HG02970 (cell line): ENCODE measurements around the gene PIGBOS1.

ENCODE experiments used
- ATAC-seq: cut with Tn5 transposase; IDR thresholded peaks from one replicate; pipeline ENCODE4 v1.9.1; 2021; ENCODE audit warnings: mild to moderate bottlenecking, moderate library complexity, moderate number of reproducible peaks; ENCODE audit not compliant: unreplicated experiment, low FRiP score

The PIGBOS1 gene, protein sequence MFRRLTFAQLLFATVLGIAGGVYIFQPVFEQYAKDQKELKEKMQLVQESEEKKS

DNA sequence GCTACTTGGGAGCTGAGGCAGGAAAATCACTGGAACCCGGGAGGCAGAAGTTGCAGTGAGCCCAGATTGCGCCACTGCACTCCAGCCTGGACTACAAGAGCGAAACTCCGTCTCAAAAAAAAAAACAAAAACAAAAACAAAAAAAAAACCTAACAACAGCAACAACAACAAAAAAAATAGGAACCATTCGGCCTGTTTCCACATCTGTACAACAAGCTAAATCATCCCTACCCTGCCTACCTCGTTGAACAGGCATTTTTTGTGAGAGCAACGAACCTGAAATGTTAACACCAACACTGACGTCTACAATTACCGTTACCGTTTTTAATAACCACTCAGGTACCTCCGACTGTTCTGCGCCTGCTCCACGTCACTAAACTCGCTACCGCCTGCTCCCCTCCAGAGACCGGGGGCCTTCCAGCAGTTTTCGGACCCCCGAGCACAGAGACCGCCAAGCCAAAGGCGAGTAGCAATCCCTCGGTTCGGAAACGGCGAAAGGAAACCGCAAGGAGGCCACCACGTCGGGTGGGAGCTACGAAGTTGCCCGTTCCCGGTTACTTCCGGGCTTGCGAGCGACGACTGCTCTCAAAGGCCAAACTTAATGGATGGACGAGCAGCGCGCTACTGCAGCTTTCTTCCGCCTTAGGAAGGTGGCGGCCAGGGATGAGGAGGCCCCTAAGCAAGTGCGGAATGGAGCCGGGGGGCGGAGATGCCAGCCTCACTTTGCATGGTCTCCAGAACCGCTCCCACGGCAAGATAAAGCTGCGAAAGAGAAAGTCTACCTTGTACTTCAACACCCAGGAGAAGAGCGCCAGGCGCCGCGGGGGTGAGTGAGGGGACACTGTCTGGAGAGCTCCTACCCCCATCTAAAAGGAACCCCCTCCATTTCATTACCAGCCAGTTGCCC, at the start of gene PIGBOS1, which contains the start of gene PIGB:
PIGBOS1 (minus strand) TSS at position 536 of the 907 bp plus-strand sequence. CDS start 1,331 bp downstream, outside the sequence.
PIGB (plus strand) TSS at position 635 of the 907 bp plus-strand sequence; CDS start at position 664, 29 bp downstream.
- peak; percentile 93 for ATAC-seq

GRCh38 chr15:55366981-55367380, 48.1 kb upstream of the PIGBOS1 start:
- no peak for ATAC-seq

GRCh38 chr15:55362641-55363040, 43.7 kb upstream of the PIGBOS1 start:
- no peak for ATAC-seq

DNA sequence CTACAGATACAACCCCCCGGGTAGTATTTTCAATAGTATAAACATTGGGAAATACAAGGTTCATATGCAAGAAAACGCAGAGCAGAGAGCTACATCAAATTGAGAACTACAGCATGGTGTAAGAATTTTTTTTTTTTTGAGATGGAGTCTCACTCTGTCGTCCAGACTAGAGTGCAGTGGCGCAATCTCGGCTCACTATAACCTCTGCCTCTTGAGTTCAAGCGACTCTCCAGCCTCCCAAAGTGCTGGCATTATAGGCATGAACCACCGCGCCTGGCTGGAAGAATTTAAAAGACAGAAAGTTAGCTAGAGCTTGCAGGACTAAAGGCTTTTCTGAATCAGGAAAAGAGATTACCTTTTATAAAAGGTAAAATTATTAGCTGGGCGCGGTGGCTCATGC, 42.1 kb upstream of the PIGBOS1 start:
- no peak for ATAC-seq

GRCh38 chr15:55360256-55360655, 41.3 kb upstream of the PIGBOS1 start:
- ATAC-seq: no peak

- ATAC-seq: no peak
These were observed 39.5 kb upstream of the PIGBOS1 start for GRCh38 chr15:55358471-55358870.

DNA sequence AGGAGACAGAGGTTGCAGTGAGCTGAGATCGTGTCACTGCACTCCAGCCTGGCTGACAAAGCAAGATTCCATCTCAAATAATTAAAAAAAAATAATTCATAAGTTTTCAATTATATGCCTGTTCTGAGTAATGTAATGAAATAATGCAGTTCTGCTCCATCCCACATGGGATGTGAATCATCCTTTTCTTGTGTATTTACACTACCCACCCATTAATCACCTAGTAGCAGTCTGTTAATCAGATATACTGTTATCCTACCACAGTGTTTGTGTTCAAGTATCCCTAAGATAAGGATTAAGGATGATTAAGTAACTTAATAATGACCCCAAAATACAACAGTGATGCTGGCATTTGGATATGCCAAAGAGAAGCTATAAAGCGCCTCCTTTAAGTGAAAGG, 38.9 kb upstream of the PIGBOS1 start:
- ATAC-seq: no peak

- ATAC-seq: no peak
These were observed 38.2 kb upstream of the PIGBOS1 start for GRCh38 chr15:55356985-55357585.

DNA sequence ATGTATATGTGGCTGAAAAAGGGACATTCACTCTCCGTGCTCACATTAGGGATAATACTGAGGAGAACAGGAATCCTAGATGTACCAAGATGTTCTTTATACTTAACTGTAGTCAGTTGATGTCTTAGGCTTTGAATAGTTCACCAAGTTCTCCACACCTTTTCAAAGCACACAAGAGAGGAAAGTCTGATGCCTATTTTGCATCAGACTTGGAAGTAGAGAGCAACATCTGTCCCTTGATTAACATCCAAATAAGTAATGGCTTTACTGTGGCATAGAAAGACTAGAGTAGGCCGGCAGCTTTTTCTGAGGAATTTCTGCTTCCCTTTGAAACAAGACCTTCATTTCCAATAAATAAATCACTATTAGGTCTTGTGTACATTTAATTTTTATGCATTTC, 34.1 kb upstream of the PIGBOS1 start:
- no peak for ATAC-seq

DNA sequence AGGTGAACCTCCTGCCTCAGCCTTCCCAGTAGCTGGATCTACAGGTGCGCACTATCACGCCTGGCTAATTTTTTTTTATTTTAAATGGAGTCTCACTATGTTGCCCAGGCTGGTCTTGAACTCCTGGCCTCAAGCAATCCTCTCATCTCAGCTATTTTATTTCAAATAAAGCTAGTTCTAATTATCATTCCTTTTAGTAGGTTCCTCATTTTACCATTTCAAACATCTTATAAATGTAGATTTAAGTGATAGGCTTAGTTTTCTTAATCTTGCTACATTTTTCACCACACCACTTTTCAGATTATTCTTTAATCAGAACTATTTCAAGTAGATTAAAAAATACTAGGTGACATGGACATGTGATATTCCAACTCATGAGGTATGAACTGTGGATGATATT, 30.4 kb upstream of the PIGBOS1 start:
- ATAC-seq: no peak

- no peak for ATAC-seq
These were observed 29.4 kb upstream of the PIGBOS1 start for GRCh38 chr15:55348281-55348778.

DNA sequence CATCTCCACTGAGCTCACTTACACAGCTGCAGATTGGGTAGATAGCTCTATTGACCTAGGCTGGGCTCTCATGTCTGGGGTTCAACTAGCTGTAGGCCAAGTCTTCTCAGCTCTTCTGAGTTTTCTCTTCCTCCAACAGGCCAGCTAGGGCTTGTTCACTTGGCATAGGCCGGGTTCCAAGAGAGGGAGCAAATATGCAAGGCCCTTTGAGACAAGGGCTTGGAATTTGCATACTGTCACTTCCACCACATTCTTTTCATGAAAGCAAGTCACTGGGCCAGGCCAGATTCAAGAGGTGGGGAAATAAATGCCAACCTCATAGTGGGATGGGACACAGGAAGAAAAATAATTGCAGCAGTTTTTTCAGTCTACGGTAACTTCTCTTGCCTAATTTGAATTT, 25.3 kb upstream of the PIGBOS1 start:
- no peak for ATAC-seq

DNA sequence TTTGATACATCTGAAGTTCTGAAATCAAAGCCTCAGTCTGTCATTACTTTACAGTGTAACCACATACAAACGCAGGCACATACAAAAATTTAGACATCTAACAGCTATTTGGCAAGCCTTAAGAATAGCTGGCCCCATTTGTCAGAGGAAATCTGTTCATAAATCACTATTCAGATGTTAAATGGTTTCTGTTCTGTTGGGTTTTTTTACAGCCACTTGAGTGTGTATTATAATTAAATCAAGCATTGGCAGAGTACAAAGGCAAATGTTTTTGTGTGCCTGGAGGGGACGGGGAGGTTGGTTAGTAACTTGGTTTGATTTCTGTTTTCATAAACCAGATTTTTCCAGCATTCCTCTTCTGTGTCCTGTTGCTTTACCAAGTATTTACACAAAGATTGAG, 24.2 kb upstream of the PIGBOS1 start:
- ATAC-seq: no peak

- ATAC-seq: no peak
These were observed 18.2 kb upstream of the PIGBOS1 start for GRCh38 chr15:55337160-55337559.

DNA sequence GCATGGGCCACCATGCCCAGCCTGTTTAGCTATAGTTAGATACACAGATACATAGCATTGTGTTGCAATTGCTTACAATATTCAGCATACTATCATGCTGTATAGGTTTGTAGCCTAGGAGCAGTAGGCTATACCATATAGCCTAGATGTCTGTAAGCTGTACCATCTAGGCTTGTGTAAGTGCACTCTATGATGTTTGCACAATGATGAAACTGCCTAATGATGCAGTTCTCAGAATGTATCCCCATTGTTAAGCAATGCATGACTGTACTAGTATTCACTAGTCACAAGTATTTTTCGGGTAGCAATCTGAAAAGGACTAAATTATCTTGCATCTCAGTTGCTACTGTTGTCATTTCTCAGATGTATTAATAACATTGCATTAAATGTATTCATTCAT, 16.1 kb upstream of the PIGBOS1 start:
- no peak for ATAC-seq

DNA sequence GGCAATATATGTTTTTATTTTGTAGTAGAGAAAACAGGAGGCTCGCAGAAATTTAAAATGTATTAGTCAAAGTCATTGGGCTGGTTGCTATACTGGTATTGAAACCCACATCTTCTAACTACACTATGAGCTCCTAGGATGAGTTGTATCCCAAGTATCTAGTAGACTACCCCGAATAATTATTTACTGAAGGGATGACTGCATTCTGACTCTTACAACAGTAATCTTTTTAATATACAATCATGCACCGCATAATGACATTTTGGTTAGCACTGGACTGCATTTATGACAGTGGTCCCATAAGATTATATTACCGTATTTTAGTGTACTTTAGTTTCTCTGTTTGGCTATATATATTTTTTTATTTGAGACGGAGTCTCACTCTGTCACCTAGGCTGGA, 15.4 kb upstream of the PIGBOS1 start:
- no peak for ATAC-seq

DNA sequence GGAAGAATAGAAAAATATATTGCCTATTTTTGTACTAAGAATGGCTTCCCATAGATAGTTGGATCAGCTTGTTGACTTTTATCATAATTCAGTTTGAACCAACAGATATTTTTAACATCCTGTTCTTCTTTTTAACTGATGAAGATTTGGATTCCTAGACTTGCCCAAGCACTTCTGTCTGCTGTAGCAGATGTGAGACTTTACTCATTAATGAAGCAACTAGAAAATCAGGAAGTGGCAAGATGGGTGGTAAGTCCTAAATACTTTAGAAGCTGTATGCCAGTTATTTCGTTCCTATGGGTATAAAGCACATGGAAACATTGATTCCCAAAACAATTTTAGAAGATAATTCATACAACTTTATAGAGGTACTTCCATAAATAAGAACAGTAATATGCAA, 8.5 kb upstream of the PIGBOS1 start:
- no peak for ATAC-seq

DNA sequence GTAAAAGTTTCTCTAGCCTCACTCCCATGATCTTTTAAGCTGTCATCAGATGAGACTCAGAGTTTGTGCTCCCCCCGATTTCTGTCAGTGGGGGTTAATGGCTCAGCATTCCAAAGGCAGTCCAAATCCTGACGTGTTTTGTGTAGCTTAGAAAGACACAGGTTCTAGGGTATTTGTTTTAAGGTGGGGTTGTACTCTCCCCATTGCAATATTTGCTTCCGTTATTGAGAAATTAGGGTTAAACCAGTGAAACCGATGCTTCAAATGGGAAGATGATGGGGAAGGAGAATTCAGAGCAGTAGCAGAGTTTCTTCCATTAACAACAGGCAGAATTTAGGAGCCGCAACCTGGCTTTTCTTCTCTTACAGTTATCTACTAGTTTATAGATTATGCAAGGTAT, 3.5 kb upstream of the PIGBOS1 start:
- ATAC-seq: no peak

DNA sequence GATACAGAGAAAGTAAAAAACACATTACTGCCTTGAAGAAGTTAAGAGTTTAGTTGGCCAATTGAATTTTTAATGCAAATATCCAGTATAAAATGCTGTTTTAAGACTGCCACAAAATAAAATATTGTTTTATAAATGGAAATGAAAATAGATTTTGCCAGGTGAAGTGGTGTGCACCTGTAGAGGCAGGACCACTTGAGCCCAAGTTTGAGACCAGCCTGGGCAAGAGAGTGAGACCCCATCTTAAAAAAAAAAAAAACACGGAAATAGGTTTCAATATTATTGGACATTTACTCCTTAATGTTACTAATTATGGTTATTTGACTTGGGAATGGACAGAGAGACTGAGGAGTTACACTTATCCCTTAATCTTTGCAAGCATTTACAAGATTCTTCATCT, 2.0 kb upstream of the PIGBOS1 start:
- no peak for ATAC-seq

DNA sequence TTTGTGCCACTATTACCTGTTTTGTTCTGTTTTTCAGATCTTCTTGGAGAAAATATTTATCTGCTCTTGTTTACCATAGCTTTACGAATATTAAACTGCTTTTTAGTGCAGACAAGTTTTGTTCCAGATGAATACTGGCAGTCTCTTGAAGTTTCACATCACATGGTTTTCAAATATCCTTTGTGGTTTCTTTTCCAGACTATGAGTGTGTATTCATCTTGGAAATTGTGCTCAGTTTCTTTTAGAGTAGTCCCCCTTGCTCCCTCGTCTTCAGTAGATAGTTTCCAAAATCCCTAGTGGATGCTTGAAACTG, 1.3 kb upstream of the PIGBOS1 start:
- no peak for ATAC-seq

DNA sequence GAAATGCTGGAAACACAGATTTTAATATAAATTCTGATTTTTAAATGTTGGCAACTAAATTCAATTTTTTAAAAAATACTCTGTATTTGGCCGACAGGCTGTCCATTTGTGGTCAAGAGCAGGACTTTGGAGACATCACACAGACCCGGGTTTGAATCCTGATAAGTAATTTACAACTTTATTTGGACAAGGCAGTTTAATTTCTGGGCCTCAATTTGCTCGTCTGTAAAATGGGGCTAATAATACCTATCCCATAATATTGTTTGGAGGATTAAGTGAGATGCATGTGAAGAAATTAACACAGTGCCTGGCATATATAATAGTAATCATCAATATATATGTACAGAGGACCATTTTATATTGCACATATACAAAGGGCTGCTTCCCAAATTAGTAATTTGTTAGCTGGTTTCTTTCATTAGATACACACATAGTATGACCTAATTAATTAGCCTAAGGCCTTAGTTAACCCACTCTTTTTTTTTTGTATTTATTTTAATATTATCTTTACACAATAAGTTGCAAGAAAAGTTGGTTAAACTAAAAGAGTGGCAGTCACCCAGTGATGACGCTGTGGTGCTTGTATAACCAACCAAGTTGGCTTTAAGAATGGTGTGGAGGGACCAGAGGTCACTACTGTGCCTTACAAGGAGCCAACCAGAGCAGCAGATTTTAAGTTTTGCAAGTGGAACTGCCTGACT, 764 bp upstream of the PIGBOS1 start:
- no peak for ATAC-seq
